HG03439 (cell line): ENCODE results near the gene SMIM23.

ENCODE experiments used
- ATAC-seq: cut with Tn5 transposase; IDR thresholded peaks from one replicate; pipeline ENCODE4 v1.9.1; 2021; ENCODE audit warnings: mild to moderate bottlenecking, moderate library complexity; ENCODE audit not compliant: unreplicated experiment

SMIM23 gene

DNA sequence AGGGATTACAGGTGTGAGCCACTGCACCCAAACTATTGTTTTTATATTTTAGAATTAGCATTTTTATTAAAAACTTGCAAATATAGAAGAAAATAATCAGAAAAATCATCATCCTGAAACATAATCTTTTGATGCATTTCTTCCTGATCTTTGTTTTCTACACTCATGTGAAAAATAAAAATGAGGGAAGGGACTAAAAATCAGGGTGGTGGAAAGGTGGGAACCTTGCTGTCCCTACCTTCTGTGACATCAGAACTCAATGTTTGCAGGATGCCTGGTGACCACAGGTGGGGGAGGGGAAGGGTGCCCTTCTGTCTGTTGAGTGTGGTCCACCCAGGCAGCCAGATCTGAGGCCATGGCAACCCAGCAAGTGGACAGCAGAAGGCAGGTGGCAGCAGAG lies at the start of gene SMIM23:
TSS of gene SMIM23 (plus strand) at position 301 of the 400 bp plus-strand sequence. CDS start at position 356, 55 bp downstream.
- no peak for ATAC-seq

GRCh38 chr5:171736976-171737891 lies 48.4 kb upstream of the SMIM23 start:
- ATAC-seq, result no peak

DNA sequence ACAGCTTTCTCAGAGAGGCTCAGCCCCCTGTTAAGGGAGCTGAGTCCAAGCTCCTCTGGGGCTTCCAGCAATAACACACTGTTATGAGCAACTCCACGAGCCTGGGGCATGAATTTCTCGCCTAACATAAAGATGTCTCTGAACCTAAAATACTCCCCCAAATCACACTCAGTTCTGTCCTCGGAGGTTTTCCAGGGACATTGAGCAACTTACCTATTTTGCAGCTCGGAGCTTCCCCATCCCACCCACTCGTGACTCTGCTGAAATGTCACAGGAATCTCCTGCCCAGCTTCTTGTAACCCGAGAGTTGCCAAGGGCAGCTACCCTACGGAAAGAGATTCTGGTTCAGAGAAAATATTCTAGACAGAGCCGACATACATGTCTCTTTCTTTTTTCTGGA lies 47.1 kb upstream of the SMIM23 start:
- ATAC-seq, result no peak

DNA sequence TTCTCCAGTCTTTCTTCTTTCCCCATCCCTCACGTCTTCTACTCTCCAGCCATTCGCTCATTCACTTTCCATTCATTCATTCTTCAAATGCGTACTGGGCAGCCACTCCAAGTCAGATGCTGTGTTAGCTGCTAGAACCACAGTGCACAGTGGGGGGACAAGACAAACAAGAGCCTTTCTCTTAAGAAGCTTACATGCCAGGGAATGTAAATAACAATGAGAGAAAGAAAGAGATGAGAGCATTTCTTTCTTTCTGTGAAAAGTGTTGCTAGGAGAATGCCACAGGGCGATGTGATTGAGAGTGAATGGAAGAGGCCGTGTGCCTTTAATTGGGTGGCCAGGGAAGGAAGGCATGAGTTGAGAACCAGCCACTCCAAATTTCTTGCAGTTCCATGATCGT lies 46.3 kb upstream of the SMIM23 start:
- ATAC-seq, result no peak

GRCh38 chr5:171743436-171744076 lies 42.1 kb upstream of the SMIM23 start:
- no peak for ATAC-seq

DNA sequence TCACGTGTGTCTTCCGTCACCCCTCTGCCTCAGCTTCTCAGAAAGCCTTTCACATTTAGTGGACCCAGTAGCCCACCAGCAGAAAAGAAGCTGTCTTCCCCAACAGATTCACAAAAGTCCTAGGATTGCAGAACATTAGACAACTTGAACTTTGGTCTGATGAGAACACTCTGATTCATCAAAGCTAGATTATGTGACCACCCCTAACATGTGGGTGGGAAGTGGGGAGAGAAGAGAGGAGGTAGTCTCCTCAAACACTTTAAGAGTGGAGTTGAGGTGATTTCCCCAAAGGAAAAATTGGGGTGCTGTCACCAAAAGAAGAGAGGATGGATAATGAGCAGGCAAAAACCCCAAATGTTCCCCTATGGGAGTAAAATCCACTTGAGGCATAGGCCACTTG lies 41.4 kb upstream of the SMIM23 start:
- ATAC-seq, result no peak

DNA sequence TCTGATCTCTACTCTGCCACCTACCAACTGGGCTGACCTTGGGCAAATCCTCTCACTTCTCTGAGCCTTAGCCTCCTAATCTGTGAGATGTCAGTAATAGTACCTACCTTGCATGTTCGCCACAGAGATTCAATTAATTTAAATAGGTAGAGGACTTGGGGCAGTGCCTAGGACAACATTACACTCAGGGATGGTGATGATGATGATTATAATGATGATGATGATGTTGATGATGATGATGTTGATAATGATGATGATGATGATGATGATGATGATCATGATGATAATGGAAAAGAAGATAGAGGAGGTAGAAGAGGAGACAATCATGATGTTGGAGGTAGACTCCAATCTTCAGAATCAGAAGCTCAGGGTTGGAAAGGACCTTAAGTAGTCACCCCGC lies 40.7 kb upstream of the SMIM23 start:
- no peak for ATAC-seq

- ATAC-seq, result no peak
Measured at GRCh38 chr5:171745602-171746001, 40.0 kb upstream of the SMIM23 start.

- no peak for ATAC-seq
Measured at GRCh38 chr5:171747061-171747859, 38.4 kb upstream of the SMIM23 start.

DNA sequence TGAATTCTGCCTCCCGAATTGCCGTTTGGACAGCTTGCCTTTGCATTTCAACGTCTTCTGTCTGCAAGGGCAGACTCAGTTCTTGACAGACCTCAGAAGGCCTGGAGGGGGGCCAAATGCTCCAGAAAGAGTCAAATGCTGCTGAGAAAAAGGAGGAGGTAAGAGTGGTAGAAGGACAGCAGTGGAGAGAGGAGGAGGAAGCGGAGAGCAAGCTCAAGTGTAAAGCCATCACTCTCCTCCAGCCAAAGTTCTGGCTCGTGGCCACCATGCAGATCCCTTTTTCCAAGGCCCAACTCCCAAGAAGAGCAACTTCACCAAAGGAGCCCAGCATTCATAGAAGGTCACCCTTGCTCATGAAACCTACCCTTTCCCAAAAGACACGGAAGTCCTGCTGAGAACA lies 36.9 kb upstream of the SMIM23 start:
- ATAC-seq, result no peak

GRCh38 chr5:171749365-171749764 lies 36.3 kb upstream of the SMIM23 start:
- ATAC-seq, result no peak

DNA sequence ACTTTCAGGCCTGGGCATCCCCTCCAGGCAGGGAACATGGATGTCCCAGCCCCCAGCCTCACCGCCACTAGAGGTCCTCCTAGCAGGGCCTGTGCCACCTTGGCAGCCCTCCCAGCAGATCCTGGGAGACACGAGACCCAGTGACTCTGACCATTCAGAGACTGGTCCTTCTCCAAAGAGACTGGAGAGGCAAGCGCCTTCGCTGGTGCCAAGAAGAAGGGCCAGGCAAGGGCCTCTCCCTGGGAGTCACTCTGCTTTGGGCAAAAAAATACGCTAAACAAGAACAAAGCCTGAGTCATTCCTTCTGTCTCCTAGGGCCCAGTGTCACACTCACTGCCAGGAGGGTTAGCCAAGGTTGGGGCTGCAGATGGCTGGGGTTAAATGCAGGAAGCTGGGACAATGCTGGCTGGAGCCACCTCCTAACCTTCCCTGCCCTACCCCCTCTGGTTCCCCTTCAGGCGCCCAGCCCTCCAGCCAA lies 35.3 kb upstream of the SMIM23 start:
- ATAC-seq, result no peak

DNA sequence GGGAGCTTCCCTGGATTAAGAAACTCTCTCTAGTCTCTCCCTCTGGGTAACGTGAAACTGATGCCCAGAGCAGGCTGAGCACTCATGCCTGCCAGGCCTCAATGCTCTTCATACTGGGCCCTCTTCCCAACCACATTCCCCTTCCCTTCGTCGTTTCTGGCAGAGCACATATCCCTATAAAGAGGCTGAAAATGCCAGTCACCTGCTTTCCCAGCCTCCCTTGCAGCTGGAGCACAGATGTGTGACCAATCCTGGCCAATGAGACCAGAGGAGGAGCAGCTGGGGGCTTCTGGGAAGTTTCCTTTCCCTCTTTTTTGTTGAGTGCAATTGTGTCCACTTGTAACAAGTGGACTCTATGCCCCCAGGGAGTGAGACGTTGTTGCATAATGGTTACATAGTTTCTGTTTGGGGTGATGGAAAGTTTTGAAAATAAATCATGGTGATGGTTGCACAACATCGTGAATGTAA lies 30.2 kb upstream of the SMIM23 start:
- ATAC-seq, result no peak

DNA sequence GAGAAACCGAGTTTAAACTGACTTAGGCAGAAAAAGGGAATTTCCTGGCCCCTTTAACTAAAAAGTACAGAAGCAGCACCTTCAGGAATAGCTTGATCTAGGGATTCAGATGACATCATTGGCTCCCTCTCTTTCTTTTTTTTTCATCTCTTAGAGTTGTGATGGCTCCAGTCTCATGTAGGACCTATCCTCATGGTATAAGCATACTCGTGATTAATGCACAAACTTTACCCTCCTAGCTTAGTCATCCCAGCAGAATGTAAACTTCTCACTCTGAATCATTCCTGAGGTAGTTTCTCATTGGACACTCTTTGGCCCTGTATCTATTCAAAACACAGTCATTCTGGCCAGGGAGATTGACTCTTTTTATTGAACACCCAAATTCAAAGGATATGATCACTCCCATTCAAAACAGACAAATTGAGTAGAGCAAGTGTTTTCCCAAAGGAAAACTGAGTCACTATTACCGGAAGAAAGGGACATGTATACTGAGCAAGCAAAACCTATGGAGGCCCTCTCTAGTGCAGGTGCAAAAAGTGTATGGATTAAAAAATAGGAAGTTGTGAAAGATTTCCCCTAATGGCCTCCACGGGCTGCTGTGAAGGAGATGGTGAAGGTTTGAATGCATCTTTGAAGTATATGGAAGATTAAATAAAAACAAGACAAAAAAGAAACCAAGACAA lies 27.6 kb upstream of the SMIM23 start:
- ATAC-seq, result no peak

DNA sequence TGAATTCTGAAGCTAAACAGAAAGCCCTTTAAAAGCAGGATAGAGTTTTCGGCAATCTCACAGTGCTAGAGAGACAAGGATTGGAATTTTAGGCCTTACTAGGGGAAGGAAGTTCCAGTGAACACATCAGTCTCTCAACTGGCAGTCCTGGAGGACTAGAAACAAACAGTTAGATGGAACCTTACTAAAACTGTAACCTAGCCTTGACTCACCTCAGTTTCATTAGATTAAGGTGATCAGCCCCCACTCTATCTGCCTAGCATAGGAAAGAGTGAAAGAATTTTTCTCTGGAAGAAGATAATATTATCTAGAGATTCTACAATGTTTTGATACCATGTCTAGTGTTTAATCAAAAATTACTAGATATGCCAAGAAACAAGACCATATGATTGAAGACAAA lies 25.8 kb upstream of the SMIM23 start:
- no peak for ATAC-seq

DNA sequence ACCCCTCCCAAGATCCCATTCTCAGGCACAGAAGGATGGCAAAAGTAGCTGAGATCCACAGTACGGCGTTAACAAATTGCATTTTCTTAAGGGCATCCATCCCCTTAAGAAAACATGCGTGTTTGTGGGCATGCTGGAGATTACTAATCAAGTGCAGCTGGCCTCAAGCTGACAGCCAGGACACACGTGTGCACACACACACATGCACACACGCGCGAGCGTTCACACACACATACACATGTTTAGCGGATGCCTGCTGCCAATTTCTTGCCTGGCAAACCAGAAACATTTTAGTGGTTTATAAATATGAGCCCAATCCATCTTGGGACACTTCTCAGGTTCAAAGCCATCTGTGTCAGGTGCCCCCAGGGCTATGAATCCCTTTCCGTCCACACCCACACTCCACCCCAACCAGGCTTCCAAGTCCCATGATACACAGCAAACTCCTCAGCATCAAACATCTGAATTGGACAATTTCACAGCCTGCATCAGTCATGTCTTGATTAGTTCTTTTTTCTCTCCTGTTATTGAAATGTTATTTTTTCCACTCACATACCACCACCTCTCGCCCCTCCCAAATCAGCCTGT lies 23.5 kb upstream of the SMIM23 start:
- no peak for ATAC-seq

DNA sequence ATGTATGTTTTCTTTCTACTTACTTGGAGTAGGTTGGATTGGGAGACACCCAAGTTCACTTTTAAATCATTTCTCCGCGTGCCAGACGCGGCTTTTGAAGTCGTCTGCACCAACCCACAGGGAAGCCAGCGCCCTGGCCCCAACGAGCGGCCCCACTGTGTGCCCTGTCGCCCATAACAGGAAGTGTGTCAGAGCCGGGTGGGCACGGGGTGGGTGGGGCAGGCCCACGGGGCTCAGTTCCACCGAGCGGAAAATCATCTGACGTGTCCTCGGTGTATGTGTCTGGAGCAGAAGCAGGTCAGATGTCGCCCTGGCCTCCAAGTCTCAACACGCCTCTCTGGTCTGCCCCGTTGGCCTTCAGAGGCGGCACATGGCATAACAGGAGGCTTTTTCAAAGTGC lies 22.7 kb upstream of the SMIM23 start:
- no peak for ATAC-seq

DNA sequence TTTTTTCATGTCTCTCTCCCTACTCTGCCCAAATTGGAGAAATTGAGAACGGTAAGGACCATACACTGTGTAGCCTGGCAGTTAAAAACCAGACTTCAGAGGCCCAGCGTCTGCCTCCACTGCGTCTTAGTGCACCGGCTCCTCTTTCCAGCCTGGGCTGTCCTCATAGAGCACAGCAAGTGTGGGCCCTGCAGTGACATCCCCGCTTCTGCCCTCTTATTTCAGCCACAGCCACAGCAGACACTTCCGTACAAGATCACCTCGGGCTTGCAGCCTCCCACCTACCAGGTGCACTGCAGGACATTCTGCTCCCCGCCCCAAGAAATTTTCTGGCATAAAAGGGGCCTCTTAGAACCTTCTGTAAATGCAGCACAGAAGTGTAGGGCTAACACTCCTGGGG lies 21.4 kb upstream of the SMIM23 start:
- ATAC-seq, result no peak

- no peak for ATAC-seq
Measured at GRCh38 chr5:171766875-171767274, 18.7 kb upstream of the SMIM23 start.

DNA sequence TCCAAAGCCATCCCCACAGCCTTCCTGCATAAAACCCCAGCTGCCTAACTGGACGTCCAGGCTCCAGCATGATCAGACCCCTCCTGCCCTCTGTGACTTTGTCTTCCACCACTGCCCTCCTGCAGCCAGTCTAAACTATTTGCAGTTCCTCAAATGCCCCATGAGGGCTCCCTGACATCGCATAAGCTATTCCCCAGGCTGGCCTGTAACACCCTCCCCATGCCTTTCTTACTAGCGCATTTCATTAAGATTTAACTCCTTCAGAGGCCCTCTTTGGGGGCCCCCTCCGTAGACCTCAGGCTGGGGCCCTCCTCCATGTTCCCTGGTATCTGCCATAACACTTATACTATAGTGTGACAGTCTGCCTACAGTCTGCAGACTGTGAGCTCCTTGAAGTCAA lies 15.5 kb upstream of the SMIM23 start:
- no peak for ATAC-seq
